Neutrophil (primary cell): ENCODE measurements around the gene SH3BP5.

Experiments
- H3K27ac ChIP-seq: fragments of 200-600 bp; sonication (generic); 2 replicates; pipeline ENCODE4 v1.5.1; 2016; ENCODE audit warnings: mild to moderate bottlenecking, moderate library complexity
- H3K27me3 ChIP-seq: fragments of 200-600 bp; sonication (generic); 2 replicates; pipeline ENCODE4 v1.6.0; 2016; ENCODE audit warnings: mild to moderate bottlenecking
- H3K36me3 ChIP-seq: fragments of 200-600 bp; sonication (generic); 2 replicates; pipeline ENCODE4 v1.5.1; 2017
- H3K4me1 ChIP-seq, 2 experiments: fragments of 200-600 bp in 1 of 2; sonication (generic) in 1 of 2; 1 replicate in 1 of 2; 2 replicates in 1 of 2; pipeline versions ENCODE4 v1.5.1 to v1.6.1; 2013 to 2016; ENCODE audit warnings: low read depth in 1 of 2, low read length in 1 of 2, mild to moderate bottlenecking in 1 of 2, moderate library complexity in 1 of 2; ENCODE audit not compliant: control insufficient read depth in 1 of 2, insufficient read depth in 1 of 2
- H3K4me3 ChIP-seq, 2 experiments: fragments of 200-600 bp in 1 of 2; sonication (generic) in 1 of 2; 1 replicate in 1 of 2; 2 replicates in 1 of 2; pipeline ENCODE4 v1.5.1; 2013 to 2016; ENCODE audit warnings: low read depth in 1 of 2, low read length in 1 of 2, mild to moderate bottlenecking in 1 of 2, moderate library complexity in 1 of 2
- H3K9me3 ChIP-seq: fragments of 200-600 bp; sonication (generic); 2 replicates; pipeline ENCODE4 v1.5.1; 2016
- CTCF ChIP-seq: fragments of 200-600 bp; sonication (generic); IDR thresholded peaks from 2 replicates; pipeline ENCODE4 v1.5.1; 2016; ENCODE audit warnings: antibody characterized with exemption

SH3BP5 gene

GRCh38 chr3:15281817-15282216, 50.6 kb downstream of the SH3BP5 start:
- no peak overlapping the region for H3K4me3 ChIP-seq
- TF ChIP-seq CTCF, result no peak
- H3K27me3 ChIP-seq, result no peaks in the 10 kb centered on the region
- H3K9me3 ChIP-seq, result no peaks in the 10 kb centered on the region
- peaks cover 14 to 21% of the 10 kb centered on the region in 2 experiments for H3K4me1 ChIP-seq
- H3K36me3 ChIP-seq, result peaks cover 4% of the 10 kb centered on the region
- peak overlapping the region; percentile 23 for H3K27ac ChIP-seq

- H3K27ac ChIP-seq, result no peak overlapping the region
- H3K36me3 ChIP-seq, result peaks cover 3% of the 10 kb centered on the region
- no peak for TF ChIP-seq CTCF
- H3K27me3 ChIP-seq, result no peaks in the 10 kb centered on the region
- H3K4me1 ChIP-seq, result peaks cover 8 to 24% of the 10 kb centered on the region in 2 experiments
- no peaks in the 10 kb centered on the region for H3K9me3 ChIP-seq
- no peak overlapping the region for H3K4me3 ChIP-seq
These were observed 51.4 kb downstream of the SH3BP5 start for GRCh38 chr3:15280853-15281532.

- no peak for TF ChIP-seq CTCF
- H3K9me3 ChIP-seq, result no peaks in the 10 kb centered on the region
- H3K27ac ChIP-seq, result peak overlapping the region; percentile 37
- H3K36me3 ChIP-seq, result no peaks in the 10 kb centered on the region
- no peak overlapping the region for H3K4me3 ChIP-seq
- H3K4me1 ChIP-seq, result peaks cover 16 to 34% of the 10 kb centered on the region in 2 experiments
- no peaks in the 10 kb centered on the region for H3K27me3 ChIP-seq
These were observed 52.5 kb downstream of the SH3BP5 start for GRCh38 chr3:15279671-15280402.

- TF ChIP-seq CTCF, result no peak
- H3K27ac ChIP-seq, result no peak overlapping the region
- H3K4me1 ChIP-seq, result peaks cover 22 to 40% of the 10 kb centered on the region in 2 experiments
- H3K27me3 ChIP-seq, result no peaks in the 10 kb centered on the region
- no peaks in the 10 kb centered on the region for H3K36me3 ChIP-seq
- no peak overlapping the region for H3K4me3 ChIP-seq
- H3K9me3 ChIP-seq, result no peaks in the 10 kb centered on the region
These were observed 53.2 kb downstream of the SH3BP5 start for GRCh38 chr3:15279205-15279604.

- Histone ChIP-seq H3K36me3 (no peaks in the 10 kb centered on the region), H3K27ac (no peak overlapping the region), H3K4me3 (no peak overlapping the region), H3K27me3 (no peaks in the 10 kb centered on the region), H3K9me3 (no peaks in the 10 kb centered on the region), H3K4me1 (peaks cover 34 to 53% of the 10 kb centered on the region in 2 experiments)
- no peak for TF ChIP-seq CTCF
These were observed 54.4 kb downstream of the SH3BP5 start for GRCh38 chr3:15277861-15278500.
